GM19023 (cell line): ENCODE measurements around the gene CYFIP1.

ENCODE experiments used
- ATAC-seq: cut with Tn5 transposase; IDR thresholded peaks from one replicate; pipeline ENCODE4 v1.9.1; 2021; ENCODE audit warnings: mild to moderate bottlenecking, moderate library complexity; ENCODE audit not compliant: unreplicated experiment

Gene CYFIP1

DNA sequence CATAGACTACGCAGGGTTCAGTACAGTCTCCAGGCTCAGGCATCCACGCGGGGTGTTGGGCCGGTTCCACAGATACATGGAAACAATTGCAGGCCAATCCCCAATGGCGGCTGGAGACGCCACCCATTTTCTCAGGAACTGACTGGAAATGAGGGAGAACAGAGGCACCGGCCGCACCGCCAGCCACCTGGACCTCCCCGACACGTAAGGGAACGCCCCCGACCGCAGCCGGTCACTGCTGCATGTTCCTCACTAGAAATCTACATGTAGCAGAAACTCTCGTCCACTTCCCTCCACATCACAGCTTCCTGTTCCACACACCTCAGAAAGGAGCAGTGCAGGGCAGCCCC is 29.2 kb downstream of the CYFIP1 start:
- no peak for ATAC-seq

DNA sequence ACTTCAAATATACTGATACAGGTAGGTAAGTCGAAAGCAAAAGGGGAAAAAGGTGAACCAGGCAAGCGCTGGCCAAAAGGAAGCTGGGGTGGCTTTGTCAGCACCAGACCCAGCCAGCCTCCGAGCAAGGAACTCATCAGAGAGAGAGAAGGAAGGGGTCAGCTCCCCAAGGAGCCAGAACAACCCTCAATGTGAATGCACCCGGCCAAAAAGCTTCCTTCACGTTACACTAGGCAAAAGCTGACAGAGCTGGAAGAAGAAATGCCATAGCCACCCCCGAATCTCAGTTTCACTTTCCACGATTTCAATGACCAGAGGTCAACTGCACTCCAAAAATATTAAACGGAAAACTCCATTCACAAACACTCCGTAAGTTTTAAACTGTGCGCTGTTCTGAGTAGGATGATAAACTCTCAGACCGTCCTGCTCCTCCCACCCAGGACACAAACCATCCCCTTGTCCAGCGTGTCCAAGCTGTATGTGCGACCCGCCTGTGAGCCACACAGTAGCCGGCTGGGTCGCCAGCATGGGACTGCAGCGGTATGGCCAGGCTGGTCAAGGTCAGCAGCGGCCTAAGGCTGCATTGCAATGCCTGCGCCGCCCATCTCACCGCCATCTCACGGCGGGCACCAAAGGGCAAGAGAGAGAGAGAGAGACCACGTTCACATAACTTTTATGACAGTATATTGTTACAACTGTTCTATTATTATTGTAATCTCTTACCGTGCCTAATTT is 29.7 kb downstream of the CYFIP1 start:
- ATAC-seq = no peak

DNA sequence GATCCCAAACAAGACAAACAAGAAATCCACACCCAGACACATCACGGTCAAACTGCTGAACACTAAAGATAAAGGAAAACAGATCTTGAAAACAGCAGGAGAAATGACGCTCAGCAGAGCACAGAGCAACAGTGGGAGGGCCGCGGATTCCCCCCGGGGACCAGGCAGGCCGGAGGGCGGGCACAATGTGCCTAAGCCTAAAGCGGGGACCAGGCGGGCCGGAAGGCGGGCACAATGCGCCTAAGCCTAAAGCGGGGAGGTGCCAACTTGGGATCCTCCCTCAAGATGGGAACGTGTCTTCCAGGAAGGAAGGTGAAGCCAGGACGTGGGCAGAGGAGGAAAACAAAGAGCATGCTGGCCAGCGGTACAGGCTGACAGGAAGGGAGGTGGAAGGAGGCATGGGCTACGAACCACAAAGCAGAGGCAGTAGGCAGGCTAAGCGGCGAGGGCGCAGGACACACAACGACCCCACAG is 31.1 kb downstream of the CYFIP1 start:
- peak; percentile 79 for ATAC-seq

- no peak for ATAC-seq
Observed at GRCh38 chr15:22948056-22948455, 32.1 kb downstream of the CYFIP1 start.

DNA sequence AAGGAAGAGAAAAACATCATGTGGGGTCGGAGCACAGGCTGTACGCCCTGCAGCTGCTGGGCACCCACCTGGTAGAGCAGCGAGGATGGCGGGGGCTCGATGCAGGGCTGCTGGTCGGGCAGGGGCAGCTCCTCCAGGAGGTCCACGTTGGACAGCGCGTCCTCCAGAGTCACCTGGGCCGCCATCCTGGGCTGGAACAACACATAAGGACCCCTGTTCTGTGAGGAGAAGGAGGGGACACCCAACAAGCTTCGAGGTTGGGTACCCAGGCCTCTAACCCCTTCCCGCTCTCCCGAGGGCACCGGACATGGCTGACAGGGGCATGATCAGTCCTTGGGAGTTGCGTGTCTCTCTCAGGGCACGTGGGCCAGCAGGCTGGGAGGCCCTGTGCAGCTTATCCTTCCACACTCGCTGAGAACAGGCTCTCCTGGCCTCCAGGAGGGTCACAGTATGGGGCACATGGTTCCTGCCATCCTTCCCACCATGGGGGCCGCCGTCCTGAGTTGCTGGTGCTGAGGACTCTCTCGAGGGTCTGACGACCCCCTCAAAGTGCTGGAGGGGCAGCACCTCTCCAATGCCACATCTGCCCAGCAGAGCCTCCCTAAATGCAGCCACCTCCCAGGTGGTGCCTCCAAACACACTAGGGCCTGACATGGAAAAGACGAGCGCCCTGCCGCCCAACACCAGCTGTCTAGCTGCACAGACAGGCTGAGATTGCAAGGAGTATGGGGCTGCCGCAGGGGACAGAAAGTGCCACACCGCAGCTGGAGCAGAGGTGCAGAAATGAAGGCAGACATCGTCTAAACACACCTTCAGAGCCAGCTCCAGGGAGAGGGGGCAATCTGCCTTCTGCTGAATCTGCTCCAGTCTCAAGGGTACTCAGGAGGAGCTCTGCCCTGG is 32.8 kb downstream of the CYFIP1 start:
- no peak for ATAC-seq

DNA sequence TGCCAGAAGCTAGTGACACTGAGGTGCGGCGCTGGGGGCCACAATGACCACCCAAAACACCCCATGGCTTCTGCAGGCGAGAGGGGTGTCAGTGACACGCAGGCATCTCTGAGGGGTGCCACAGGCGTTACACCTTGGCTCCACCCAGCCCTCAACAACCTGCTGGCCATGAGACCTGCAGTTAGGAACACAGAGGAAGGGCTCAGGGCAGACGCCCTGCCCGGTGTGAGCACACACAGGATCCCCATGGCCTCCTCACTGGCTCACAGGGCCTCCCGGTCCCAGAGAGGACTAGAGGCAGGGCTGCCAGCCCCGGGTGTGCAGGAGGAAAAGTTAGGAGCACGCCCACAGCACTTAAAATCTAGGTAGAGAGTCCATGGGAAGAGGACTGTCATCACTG is 35.1 kb downstream of the CYFIP1 start:
- ATAC-seq = no peak

GRCh38 chr15:22944651-22945050 is 35.5 kb downstream of the CYFIP1 start:
- no peak for ATAC-seq

GRCh38 chr15:22942877-22943276 is 37.3 kb downstream of the CYFIP1 start:
- no peak for ATAC-seq

DNA sequence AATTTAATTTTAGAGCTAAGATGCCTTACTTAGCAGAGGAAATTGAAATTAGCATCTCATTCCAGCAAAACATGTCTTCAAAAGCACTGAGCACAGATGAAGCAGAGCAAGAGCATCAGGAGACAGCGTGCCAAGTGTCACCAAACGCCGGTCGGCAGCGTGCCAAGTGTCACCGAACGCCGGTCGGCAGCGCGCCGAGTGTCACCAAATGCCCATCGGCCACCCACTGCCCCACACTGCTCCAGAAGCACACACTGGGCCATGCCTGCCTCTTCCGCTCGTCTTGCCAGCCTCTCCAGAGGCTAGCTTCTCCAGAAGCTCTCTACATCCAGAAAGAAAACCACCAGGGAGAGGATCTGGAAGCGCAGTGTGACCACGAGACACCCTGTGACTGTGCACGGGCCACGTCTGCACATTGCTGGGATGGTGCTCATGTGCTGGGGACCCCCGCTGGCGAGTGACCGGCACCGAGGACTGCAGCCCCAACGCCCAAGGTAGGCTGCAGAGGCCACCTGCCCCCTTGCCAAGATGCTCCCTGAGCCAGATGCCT is 37.8 kb downstream of the CYFIP1 start:
- no peak for ATAC-seq

DNA sequence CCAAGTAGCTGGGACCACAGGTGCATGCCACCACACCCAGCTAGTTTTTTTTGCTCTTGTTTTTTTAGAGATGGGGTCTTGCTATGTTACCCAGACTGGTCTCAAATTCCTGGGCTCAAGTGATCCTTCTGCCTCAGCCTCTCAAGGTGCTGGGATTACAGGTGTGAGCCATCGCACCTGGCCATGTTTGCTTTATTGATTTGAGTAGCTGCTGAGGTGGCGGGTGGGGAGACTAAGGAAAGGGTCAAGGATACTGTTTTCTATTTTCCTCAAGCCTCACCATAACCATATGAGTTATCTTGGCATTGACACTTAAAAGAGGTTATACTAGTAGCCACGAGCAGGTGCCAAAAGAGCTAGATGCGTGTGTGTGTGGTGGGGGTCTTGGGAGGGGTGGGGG is 39.0 kb downstream of the CYFIP1 start:
- no peak for ATAC-seq

DNA sequence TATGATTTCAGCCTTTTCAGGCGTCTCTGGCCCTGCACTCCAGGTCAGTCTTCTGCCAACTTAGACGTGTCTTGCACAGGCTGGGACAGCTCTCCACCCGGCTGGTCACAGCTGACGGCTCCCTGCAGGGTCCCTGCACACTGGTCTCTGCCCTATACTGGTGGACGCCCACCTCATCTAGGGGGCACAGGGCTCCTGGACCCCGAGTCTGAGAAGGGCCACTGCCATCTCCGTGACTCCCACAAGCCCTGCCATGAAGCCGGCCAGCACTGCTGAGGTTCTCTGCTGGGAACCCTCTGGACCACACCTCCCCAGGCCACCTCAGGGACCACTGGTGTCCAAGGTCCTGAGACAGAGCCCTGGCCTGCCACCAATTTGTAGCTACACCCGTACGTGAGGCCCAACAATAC is 40.5 kb downstream of the CYFIP1 start:
- ATAC-seq = no peak

- no peak for ATAC-seq
Observed at GRCh38 chr15:22939051-22939450, 41.1 kb downstream of the CYFIP1 start.

GRCh38 chr15:22936577-22937472 is 43.3 kb downstream of the CYFIP1 start:
- ATAC-seq = peak; percentile 85

DNA sequence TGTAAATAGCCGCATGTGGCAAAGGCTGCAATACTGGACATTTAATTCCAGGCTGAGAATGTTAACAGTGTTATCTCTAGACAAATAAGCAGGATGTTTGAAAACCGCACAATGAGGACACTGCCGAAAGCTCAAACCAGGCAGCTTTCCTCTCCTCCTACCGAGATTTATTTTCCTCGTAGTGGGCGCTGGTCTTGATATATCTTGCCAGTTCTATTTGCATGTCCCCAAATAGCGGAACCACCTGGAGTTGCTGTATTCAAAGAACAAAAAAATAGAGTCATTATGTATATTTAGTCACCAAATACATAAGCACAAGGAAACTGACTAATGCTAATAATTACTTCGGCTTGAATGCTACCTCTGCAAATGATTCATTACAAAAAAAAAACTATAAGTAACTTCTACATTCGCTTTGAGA is 46.5 kb downstream of the CYFIP1 start:
- no peak for ATAC-seq

GRCh38 chr15:22931784-22932536 is 48.2 kb downstream of the CYFIP1 start:
- ATAC-seq = no peak

DNA sequence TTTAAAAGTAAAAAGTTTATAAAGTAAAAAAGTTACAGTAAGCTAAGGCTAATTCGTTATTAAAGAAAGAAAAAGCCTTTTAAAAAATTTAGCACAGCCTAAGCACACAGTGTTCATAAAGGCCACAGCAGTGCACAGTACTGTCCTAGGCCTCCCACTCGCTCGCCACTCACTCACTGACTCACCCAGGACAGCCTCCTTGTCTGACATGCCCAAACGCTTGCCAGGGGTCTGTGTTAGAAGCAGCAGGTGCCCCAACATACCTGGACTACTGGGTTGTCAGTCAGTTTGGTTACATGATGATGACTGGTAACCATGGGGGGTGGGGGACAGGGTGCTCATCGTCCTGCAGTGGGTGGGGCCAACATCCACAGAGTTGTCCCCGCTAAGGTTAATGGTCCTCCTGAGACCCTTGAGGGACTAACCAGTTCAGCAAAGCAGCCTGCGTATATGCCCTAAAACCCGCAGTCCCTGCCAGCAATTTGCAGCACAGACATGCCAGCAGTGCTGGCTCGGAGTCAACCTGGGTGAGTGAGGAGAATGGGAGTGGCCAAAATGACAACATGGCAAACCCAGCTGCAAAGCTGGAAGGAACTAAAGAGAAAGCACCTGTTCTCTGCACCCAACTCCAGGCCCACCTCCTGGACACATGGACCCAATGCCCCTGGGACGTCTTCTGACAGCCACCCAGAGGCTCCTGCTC is 49.2 kb downstream of the CYFIP1 start:
- no peak for ATAC-seq

- ATAC-seq = no peak
Observed at GRCh38 chr15:22927761-22928160, 52.4 kb downstream of the CYFIP1 start.

DNA sequence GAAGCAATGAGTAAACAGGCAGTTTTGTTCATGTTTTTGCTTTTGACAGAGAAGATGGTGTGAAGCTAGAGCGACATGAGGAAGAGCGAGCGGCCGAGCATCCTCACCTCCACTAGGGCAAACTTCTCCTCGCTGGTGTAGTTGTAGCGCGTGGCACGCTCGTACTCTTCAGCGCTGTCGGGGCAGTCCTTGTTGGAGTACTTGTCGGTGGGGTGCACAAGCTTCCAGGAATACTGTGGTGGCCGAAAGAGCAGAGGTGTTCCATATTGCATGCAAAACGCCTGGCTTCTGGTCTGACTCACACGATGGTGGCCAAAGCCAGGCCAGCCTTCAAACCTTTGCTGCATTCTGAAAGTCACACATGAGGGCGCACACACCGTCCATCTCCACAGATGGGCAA is 54.3 kb downstream of the CYFIP1 start:
- ATAC-seq = no peak

GRCh38 chr15:22922003-22922402 is 58.2 kb downstream of the CYFIP1 start:
- ATAC-seq = no peak
